Stimulated activated CD8-positive, alpha-beta memory T cell treated with anti-CD3 and anti-CD28 coated beads, Interleukin-15, amount 100 ng/mL, for 48 hours (primary cell): ENCODE results near the gene FBXW4.
"Not testable (repeated sequence)": the region's sequence is repeated elsewhere in the genome, so short reads cannot be mapped to it uniquely, and the experiment has no call there.

Source experiments
- DNase-seq, 2 donors: peaks; one replicate each; pipeline ENCODE4 v3.0.0-alpha.2; 2020; ENCODE audit warnings: low read depth in 2 of 2

The FBXW4 gene

GRCh38 chr10:101617824-101618568 lies 77.0 kb downstream of the FBXW4 start:
- no peak for DNase-seq

DNA sequence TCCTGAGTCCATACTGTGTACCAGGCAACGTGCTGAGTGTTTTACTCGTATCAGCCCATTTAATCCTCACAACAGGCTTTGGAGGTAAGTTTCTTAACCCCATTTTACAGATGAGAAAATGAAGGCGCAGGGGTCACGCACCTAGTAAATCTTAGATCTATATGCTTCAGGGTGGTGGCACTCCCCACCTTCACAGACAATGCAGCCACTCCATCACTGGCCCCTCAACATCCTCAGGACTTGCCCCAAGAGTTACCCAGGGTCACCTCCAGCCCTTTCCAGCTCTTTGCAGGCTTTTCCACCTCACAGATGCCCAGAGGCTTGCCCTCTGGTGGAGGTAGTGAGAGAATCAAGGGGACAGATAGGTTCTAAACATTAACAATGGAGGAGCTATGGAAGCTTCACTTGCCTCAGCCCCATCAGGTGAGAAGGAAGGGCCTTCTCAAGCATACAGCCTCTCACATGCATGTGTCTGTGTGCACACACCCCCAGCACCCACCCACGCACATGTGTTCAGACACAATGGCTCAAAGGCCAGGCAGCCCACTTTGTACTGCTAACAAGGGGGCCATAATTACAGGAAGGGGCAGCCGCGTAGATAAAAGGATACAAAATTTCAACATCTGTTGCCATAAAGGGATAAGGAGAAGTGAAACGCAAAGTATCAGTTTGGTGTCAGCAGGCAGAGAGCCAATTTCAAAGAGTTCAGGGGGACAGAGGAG lies 77.7 kb downstream of the FBXW4 start:
- no peak for DNase-seq

DNA sequence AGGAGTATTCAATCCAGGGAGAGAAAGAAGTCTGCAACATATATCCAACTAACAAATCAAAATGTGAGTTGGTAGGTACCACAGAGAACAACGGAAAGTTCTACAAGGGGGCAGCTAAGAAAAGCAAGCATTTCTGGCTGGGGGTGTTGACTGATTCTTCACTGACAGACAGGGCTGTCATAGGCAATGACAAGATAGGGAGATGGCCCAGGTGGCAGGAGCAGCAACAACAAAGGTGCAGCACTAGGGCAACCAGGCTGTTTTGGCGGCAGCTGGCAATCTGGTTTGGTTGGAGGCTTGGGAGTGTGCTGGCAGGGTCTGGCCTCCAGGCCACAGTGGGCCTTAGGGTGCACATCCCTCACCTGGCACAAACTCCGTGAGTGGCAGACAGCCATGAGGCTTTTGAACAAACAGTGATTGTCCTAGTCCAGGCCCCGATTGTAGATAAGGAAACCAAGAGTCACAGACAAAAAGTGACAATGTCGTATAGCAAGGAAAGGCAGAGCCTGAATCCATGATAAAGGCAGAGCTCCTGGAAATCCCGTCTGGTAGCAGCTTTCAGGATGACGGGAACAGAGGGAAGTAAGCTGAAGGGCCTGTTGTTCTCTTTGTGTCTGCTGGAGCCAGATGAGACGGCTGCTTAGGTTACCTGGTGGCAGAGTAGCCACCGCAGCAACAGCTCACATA lies 78.4 kb downstream of the FBXW4 start:
- DNase-seq = no peak

DNA sequence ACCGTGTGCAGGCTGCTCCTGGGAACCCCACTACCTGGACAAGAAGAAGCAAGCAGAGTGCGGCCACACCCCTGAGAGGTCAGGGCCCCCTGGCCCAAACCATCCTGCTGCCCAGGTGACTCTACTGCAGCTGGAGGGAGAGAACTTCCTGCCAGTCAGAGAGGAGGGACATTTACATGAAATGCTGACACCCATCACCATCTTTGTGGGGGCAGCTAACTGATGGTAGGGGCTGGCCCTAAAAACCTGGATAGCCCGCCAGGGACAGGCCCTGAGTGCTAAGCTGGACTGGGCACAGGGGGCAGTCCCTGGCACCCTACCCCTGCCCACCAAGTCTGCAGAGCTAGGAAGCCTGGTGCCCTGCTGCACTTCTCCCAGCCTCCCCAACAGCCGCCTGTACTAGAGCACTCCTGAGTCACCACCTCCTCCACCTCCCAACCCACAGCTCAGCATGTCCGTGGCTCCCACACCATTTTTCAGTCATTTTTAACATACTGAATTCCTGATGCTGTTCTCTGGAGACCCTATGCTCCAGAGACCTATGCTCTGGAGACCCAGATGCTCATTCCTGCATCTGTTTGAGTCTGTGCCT lies 79.3 kb downstream of the FBXW4 start:
- no peak for DNase-seq

DNA sequence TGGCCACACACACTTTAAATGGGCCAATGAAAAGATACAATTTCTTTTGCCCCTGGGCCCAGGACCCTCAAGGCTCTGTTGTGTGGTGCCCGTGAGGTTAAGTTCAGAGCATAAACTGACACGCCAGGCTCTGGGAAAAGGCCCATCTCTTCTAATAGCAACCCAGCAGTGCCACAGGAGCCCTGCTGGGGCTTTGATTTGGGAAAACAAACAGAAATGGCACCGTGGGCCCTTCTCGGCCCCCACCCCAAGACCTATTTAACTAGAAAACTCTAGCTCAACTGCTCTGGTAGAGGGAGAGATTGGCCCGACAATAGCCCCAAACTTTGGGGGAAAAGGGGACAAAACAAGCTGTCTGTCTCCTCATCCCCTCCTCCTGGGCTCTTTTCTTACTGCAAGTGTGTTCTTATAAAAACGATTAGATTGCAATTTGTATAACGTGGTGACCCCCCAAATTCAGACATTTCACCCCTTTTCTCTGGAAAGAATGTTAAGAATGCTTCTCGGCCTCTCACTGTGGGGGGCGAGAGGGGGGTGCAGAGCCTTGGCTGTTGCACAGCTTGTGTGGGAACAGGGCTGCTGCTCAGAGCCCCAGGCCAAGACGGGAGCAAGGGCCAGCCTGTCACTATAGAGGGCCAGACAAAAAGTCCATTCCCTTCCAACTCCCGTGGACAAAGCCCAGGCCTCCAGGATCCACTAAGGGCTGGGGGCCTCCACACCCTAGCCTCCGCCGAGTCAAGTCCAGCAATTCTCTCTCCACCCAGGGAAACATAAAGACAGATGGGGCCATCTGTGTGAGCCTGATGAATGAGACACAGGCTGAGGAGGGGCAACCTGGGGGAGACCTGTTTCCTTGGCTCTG lies 80.1 kb downstream of the FBXW4 start:
- DNase-seq = no peak

GRCh38 chr10:101613646-101614045 lies 81.3 kb downstream of the FBXW4 start:
- no peak for DNase-seq

GRCh38 chr10:101612872-101613271 lies 82.1 kb downstream of the FBXW4 start:
- DNase-seq = no peak

DNA sequence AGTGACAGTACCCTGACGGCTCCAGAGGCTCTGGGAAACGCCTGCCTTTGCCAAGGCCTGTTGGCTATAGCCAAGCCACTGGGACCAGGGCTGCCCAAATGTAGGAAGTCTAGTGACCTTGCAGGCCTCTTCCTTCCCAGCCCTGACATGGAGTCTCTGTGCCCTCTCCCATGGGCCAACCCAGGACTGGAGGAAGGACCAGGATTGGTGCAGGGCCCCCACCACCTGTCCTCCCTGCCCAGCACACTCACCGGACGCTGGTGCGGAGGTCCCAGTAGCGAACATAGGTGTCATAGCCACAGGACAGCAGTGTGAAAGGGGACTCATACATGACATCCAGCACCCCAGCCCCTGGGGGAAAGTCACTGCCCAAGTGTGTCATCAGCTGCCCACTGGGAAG lies 82.9 kb downstream of the FBXW4 start:
- no peak for DNase-seq

DNA sequence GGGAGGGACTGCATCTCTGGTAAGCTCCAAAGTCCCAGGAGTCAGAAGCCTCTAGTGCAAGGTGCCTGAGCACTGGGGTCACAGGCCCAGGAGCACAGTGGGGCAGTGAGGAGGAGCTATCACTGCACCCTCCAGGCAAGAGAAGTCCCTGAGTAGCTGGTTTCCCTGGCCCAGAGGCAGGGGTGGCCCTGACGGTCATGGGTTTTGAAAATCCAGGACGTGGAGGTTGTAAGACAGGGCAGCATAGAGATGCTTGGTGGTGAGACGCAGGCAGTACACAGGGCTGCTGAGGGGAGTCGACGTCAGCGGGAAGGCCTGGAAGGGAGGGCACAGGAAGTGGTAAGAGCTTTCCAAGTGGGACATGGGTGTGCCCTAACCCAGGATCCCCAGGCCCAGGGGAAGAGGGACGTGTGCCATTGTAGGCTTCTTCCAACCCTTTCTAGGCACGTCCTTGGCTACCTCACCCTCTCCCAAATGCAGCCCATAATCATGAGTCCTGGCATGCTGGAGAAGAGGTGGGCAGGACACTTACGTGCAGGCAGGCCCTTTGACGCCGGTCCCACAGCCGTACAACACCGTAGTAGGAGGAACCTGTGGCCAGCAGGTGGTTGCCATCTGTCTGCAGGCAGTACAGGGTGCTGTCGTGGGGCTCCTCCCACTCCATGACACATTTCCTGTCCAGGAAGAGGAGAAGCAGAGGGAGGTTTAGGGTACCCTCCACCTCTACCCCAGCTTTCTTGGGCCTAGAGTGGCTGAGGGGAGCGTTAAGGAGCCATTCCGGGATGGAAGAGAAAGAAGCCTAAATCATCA lies 83.7 kb downstream of the FBXW4 start:
- DNase-seq = peak; percentile 5 to 14

GRCh38 chr10:101609481-101609880 lies 85.5 kb downstream of the FBXW4 start:
- DNase-seq = no peak

GRCh38 chr10:101607124-101607523 lies 87.8 kb downstream of the FBXW4 start:
- no peak for DNase-seq

DNA sequence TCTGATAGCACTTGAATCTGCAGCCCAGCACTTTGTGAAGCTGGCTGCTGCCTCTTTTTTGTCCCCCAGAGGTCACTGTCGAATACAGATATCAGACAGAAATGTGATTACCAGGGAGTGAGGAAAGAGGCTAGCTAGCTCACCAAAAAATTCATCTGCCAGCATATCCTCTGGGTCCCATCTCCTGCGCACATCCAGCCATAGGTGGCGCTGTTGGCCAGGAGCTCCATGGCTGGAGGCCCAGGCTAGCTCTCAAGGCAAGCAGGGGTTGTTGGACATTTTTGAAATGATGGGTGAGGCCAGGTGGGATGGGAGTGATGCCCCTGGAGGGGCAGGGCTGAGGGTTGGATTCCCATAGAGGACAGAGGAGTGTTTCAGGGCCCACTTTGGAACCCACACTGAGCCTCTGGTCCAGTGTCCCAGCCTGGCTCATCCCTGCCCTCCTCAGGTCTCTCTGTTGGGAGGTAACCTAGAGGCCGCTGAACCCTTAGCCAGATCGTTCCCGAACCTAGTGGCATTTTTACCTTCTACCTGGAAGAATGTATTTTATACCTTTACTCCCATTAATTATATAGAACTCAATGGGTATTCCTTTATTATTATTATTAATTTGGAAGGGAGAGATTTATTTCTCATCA lies 92.1 kb downstream of the FBXW4 start:
- peak; percentile 30 to 54 for DNase-seq

DNA sequence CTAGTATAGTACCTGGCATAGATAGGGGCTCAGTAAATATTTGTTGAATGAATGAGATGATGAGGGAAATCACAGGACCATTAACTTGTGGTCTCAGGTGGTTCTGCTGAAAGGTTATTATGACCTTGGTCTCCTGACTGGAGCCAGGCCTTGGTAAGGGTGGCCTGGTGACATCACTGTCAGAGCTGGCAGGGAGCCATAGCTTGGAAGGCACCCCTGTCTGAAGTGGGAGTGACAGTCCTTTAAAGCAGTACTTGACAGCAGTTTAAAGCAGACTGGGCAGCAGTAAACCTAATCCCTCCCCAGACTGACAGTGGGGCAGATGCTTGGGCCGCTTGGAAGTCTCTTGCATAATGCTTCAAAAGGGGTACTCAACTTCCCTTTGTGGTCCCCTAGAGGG lies 93.4 kb downstream of the FBXW4 start:
- no peak for DNase-seq

DNA sequence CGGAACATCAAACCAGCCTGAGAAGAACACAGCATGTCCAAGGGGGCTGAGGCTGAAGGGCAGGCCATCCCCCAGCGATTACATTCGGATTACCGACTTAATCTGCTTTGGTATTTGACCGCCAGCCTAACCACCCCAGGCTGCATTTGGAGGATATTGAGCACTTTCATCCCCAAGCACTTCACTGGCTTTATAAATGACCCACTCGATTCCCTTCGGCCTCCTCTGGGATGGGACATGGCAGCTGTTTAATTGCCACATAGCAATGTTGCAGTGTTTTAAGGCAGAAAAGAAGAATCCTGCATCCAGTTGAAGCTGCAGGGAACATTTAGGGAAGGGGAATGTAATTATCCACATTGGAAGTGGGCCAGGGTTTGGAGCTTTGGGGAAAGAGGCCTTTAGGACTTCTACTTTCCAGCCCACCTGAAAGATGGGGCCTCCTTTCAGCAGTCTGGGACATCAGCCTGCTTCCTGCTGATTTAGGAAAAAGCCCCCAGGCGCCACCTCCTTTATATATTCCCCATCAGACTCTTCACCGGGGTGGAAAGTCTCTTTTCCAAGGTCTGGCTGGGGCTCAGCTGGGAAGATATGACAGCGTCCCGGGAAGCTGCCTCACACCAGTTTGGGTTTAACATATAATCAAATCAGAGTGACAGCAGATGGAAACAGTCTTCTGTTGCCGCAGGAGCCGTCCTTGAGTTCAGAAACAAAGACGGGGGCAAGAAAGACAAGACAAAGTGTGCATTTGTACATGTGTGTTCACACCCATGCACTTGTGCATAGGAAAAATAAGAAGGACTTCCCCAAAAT lies 97.7 kb downstream of the FBXW4 start:
- DNase-seq = no peak

DNA sequence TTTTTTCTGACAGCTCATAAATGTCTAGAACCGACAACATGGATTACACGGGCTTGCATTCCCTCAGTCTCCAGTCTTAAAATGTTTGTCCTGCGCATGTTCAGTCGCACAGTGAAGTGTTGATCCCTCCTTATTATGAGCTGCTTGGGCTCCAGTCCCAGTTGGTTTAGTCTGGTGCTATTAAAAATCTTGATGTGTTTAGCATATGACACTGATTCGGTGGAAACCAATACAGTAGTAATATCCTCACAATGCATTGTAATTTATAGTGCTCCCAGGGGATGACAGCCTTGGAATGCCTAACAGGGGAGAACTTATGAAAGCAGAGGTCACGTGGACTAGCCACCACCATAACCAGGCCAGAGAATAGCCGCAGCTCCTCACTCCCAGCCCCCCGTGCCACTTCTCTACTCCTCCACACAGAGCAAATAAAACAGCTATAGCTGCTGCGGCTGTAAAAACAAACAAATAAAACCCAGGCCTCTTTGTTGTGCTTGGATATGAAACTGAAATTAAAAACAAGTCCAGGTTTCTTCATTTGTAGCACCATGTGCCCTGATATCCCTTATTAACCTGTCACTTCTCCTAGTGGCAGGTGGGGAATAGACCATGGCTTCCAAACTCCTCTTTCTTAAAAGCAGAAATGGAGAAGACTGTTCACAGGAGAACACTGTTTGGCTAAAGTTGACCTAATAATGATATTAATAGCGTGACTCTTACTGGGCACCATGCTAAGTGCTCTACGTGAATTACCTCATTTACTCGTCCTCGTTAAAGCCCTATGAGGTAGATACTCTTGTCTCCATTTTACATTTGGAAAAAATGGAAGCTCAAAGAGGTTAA lies 99.2 kb downstream of the FBXW4 start:
- no peak for DNase-seq

DNA sequence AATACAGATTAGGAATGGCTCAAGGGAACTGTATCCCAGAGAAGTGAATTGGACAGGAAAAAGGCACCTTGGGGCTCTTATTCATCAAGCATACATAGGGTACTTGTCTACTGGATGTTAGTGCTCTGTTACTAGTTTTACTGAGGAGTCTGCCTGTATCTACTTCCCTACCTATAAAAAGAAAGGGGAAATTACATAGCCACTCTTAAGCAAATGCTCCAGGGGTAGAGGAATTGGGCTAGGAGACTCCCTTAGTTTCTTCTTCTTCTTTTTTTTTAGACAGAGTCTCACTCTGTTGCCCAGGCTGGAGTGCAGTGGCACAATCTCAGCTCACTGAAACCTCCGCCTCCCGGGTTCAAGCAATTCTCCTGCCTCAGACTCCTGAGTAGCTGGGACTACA lies 101.6 kb downstream of the FBXW4 start:
- not testable (repeated sequence) for DNase-seq

DNA sequence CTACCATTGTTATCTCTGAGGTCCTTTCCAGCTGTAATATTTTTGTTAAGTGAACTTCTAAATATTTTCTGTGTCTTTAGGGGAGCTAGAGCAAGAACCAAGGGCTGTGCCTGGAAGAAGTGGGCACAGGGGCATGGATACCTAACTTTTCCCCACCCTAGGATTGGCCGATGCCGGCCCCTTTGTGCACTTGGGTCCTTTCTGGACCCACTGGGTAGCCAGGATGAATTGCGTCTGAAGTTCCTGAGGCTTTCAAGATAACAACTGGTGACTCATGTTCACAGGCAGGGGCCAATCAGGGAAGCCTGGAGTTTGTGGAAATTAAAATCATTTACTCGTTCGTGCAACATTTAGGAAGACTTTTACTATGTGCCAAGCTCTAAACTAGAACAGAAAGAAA lies 106.1 kb downstream of the FBXW4 start:
- no peak for DNase-seq
